ENCODE measurements around the gene NADK.

NADK gene

GRCh38 chr1:1730870-1731269 is 47.4 kb downstream of the NADK start:
- TF ChIP-seq CTCF (IDR thresholded peaks at IDR 0.05): no peak

GRCh38 chr1:1724035-1724864 is 54.0 kb downstream of the NADK start, which contains the start of gene CDK11A:
Gene CDK11A (minus strand): TSS chr1:1724357. CDS start chr1:1722818, 1,539 bp downstream.
- TF ChIP-seq CTCF (IDR thresholded peaks at IDR 0.05): peak; percentile 29; the same call in 1 of the 2 replicates

DNA sequence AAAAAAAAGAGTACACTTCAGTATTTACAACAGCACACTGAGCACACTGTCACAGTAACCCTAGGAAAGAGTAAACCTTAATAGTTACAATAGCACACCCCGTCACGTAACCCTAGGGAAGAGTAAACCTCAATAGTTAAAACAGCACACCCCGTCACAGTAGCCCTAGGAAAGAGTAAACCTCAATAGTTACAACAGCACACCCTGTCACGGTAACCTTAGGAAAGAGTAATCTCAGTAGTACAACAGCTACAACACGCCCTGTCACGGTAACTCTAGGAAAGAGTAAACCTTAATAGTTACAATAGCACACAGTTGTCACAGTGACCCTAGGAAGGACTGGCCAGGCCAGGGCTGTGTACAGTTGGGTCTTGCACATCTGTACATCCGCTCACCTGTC is 57.1 kb downstream of the NADK start:
- no peak for TF ChIP-seq CTCF (IDR thresholded peaks at IDR 0.05)

- TF ChIP-seq CTCF (IDR thresholded peaks at IDR 0.05): no peak
These were observed 74.5 kb downstream of the NADK start for GRCh38 chr1:1703796-1704195.
